ENCODE results near the gene MYO1G.

Gene MYO1G

GRCh38 chr7:44980393-44981034 lies 1.7 kb upstream of the MYO1G start:
- peak; percentile 56 for DNase-seq (ENCODE audit: low read depth)

- DNase-seq (ENCODE audit: low read depth) = no peak
These were observed 922 bp upstream of the MYO1G start for GRCh38 chr7:44979481-44980392.

- no peak for DNase-seq (ENCODE audit: low read depth)
These were observed 868 bp downstream of the MYO1G start for GRCh38 chr7:44977959-44978335.

GRCh38 chr7:44977304-44977958 lies 1.4 kb downstream of the MYO1G start:
- peak; percentile 58 for DNase-seq (ENCODE audit: low read depth)

GRCh38 chr7:44976746-44977196 lies 2.0 kb downstream of the MYO1G start:
- no peak for DNase-seq (ENCODE audit: low read depth)

GRCh38 chr7:44976040-44976745 lies 2.6 kb downstream of the MYO1G start:
- DNase-seq (ENCODE audit: low read depth) = no peak

- DNase-seq (ENCODE audit: low read depth) = no peak
These were observed 3.3 kb downstream of the MYO1G start for GRCh38 chr7:44975331-44976039.

- no peak for DNase-seq (ENCODE audit: low read depth)
These were observed 4.3 kb downstream of the MYO1G start for GRCh38 chr7:44974549-44974948.

- no peak for DNase-seq (ENCODE audit: low read depth)
These were observed 5.0 kb downstream of the MYO1G start for GRCh38 chr7:44973610-44974401.

GRCh38 chr7:44972562-44972961 lies 6.3 kb downstream of the MYO1G start:
- no peak for DNase-seq (ENCODE audit: low read depth)

GRCh38 chr7:44971902-44972441 lies 6.8 kb downstream of the MYO1G start:
- no peak for DNase-seq (ENCODE audit: low read depth)

GRCh38 chr7:44971188-44971901 lies 7.5 kb downstream of the MYO1G start:
- no peak for DNase-seq (ENCODE audit: low read depth)

- no peak for DNase-seq (ENCODE audit: low read depth)
These were observed 8.2 kb downstream of the MYO1G start for GRCh38 chr7:44970523-44971051.

GRCh38 chr7:44969701-44970522 lies 8.9 kb downstream of the MYO1G start:
- no peak for DNase-seq (ENCODE audit: low read depth)

- DNase-seq (ENCODE audit: low read depth) = no peak
These were observed 9.6 kb downstream of the MYO1G start for GRCh38 chr7:44969049-44969700.

GRCh38 chr7:44967571-44968446 lies 11.0 kb downstream of the MYO1G start:
- no peak for DNase-seq (ENCODE audit: low read depth)

Measured in activated gamma-delta T cell treated with anti-CD3 and anti-CD28 coated beads, Interleukin-2, amount 50 U/mL, for 16 hours (primary cell).